H1 (cell line): ENCODE measurements around the gene TMOD4. TPM values are rescaled to one million over a fixed set of nuclear protein-coding genes. Genes with fewer than 3 reads are reported as not detected.

Experiments used
- CTCF ChIA-PET: fragments of 300-600 bp; sonication (Branson Sonifier 250); formaldehyde crosslinking; loops from one replicate; lab custom pipeline; 2021; ENCODE audit not compliant: partially characterized antibody; lab: Charles Lee
- POLR2A ChIA-PET: fragments of 300-600 bp; sonication (Branson Sonifier 250); formaldehyde crosslinking; loops from one replicate; lab custom pipeline; 2021; ENCODE audit warnings: inconsistent platforms; ENCODE audit not compliant: partially characterized antibody; lab: Charles Lee
- DNase-seq, 2 experiments: peaks; one replicate each; pipeline versions ENCODE4 v3.0.0 to v3.0.0-alpha.2; 2010 to 2022; ENCODE audit warnings: low spot score in 2 of 2, low read depth in 1 of 2, mixed read lengths in 1 of 2
- FAIRE-seq: peaks from 2 replicates; lab custom pipeline; 2011; peaks lifted over from hg19 to GRCh38; lab: Jason Lieb, UNC
- H2AFZ ChIP-seq: 2 replicates; pipeline ENCODE4 v1.8.1; 2012; ENCODE audit warnings: low read length, inconsistent platforms
- H2AK5ac ChIP-seq: 2 replicates; pipeline ENCODE4 v1.6.1; 2013; ENCODE audit warnings: low read depth, low read length
- H2BK120ac ChIP-seq: replicated peaks from 2 replicates; pipeline ENCODE3; 2013; ENCODE audit warnings: low read depth, low read length, inconsistent platforms
- H2BK12ac ChIP-seq: 2 replicates; pipeline ENCODE4 v1.6.1; 2013; ENCODE audit warnings: low read depth, low read length
- H2BK15ac ChIP-seq: 2 replicates; pipeline ENCODE4 v1.6.1; 2013; ENCODE audit warnings: low read length
- H2BK20ac ChIP-seq: 2 replicates; pipeline ENCODE4 v1.6.1; 2013; ENCODE audit warnings: low read length
- H2BK5ac ChIP-seq: 2 replicates; pipeline ENCODE4 v1.6.1; 2013; ENCODE audit warnings: low read depth, low read length
- H3K14ac ChIP-seq: 2 replicates; pipeline ENCODE4 v1.6.1; 2013; ENCODE audit warnings: inconsistent platforms; ENCODE audit not compliant: insufficient read length
- H3K18ac ChIP-seq: 2 replicates; pipeline ENCODE4 v1.6.1; 2013; ENCODE audit warnings: low read length; ENCODE audit errors: extremely low read depth
- H3K23ac ChIP-seq: 2 replicates; pipeline ENCODE4 v1.6.1; 2013; ENCODE audit warnings: inconsistent platforms; ENCODE audit not compliant: insufficient read length
- H3K23me2 ChIP-seq: 2 replicates; pipeline ENCODE4 v1.6.1; 2013; ENCODE audit warnings: low read depth, low read length
- H3K27ac ChIP-seq: 2 replicates; pipeline ENCODE4 v1.6.1; 2011; ENCODE audit warnings: low read depth, low read length, inconsistent platforms
- H3K27me3 ChIP-seq, 4 experiments: replicated peaks in 1 of 4; 1 replicate in 1 of 4; 2 replicates in 3 of 4; pipeline versions ENCODE4 v1.6.1 to v1.8.1; 2011 to 2013; ENCODE audit warnings: low read length in 3 of 4, mild to moderate bottlenecking in 3 of 4, inconsistent platforms in 2 of 4, mixed read lengths in 2 of 4, moderate library complexity in 1 of 4; ENCODE audit not compliant: control insufficient read depth in 3 of 4, insufficient read depth in 3 of 4; ENCODE audit errors: extremely low read depth in 1 of 4
- H3K36me3 ChIP-seq, 4 experiments: 2 replicates each; pipeline versions ENCODE4 v1.6.1 to v1.8.1; 2011 to 2013; ENCODE audit warnings: mild to moderate bottlenecking in 4 of 4, low read length in 3 of 4, moderate library complexity in 2 of 4, control low read depth in 1 of 4, inconsistent platforms in 1 of 4; ENCODE audit not compliant: insufficient read depth in 4 of 4, control insufficient read depth in 2 of 4
- H3K4ac ChIP-seq: replicated peaks from 2 replicates; pipeline ENCODE3; 2013; ENCODE audit warnings: low read length, low read depth, mixed read lengths, inconsistent platforms; ENCODE audit not compliant: insufficient read length
- H3K4me1 ChIP-seq, 4 experiments: replicated peaks in 1 of 4; 1 replicate in 1 of 4; 2 replicates in 3 of 4; pipeline versions ENCODE4 v1.6.1 to v1.8.1; 2011 to 2013; ENCODE audit warnings: low read length in 3 of 4, inconsistent platforms in 2 of 4, mixed read lengths in 1 of 4; ENCODE audit not compliant: insufficient read depth in 4 of 4, control insufficient read depth in 3 of 4
- H3K4me2 ChIP-seq, 2 experiments: 2 replicates each; pipeline versions ENCODE4 v1.6.1 to v1.8.1; 2011 to 2013; ENCODE audit warnings: low read depth in 2 of 2, low read length in 2 of 2, control low read depth in 1 of 2, inconsistent platforms in 1 of 2, mild to moderate bottlenecking in 1 of 2; ENCODE audit not compliant: insufficient read depth in 1 of 2
- H3K4me3 ChIP-seq, 4 experiments: fragments of 200-600, 300-600 bp in 1 of 4; sonication (generic), shearing (Covaris generic), sonication (Bioruptor Twin) in 1 of 4; 2 replicates each; pipeline versions ENCODE4 v1.5.1 to v1.8.1; 2011 to 2016; ENCODE audit warnings: low read length in 4 of 4, low read depth in 3 of 4, control low read depth in 2 of 4, inconsistent platforms in 2 of 4, mild to moderate bottlenecking in 2 of 4, mixed read lengths in 1 of 4, moderate library complexity in 1 of 4; ENCODE audit not compliant: insufficient read depth in 2 of 4; ENCODE audit errors: extremely low read depth in 1 of 4
- H3K56ac ChIP-seq: replicated peaks from 2 replicates; pipeline ENCODE3; 2013; ENCODE audit warnings: low read depth, mild to moderate bottlenecking, mixed read lengths, low read length, inconsistent platforms; ENCODE audit not compliant: insufficient read length
- H3K79me1 ChIP-seq: 2 replicates; pipeline ENCODE4 v1.6.1; 2013; ENCODE audit warnings: low read depth, low read length, control low read depth
- H3K79me2 ChIP-seq, 2 experiments: 2 replicates each; pipeline versions ENCODE4 v1.6.1 to v1.8.1; 2012 to 2013; ENCODE audit warnings: low read length in 2 of 2, mild to moderate bottlenecking in 2 of 2, inconsistent platforms in 1 of 2; ENCODE audit not compliant: insufficient read depth in 2 of 2, control insufficient read depth in 1 of 2
- H3K9ac ChIP-seq, 4 experiments: replicated peaks in 1 of 4; 1 replicate in 1 of 4; 2 replicates in 3 of 4; pipeline versions ENCODE4 v1.6.1 to v1.8.1; 2011 to 2013; ENCODE audit warnings: low read depth in 3 of 4, low read length in 3 of 4, control low read depth in 2 of 4, mild to moderate bottlenecking in 2 of 4, moderate library complexity in 2 of 4, inconsistent platforms in 1 of 4; ENCODE audit errors: extremely low read depth in 1 of 4
- H3K9me3 ChIP-seq, 2 experiments: 2 replicates each; pipeline versions ENCODE4 v1.6.1 to v1.8.1; 2012 to 2013; ENCODE audit warnings: mild to moderate bottlenecking in 2 of 2, moderate library complexity in 2 of 2, control low read depth in 1 of 2, inconsistent platforms in 1 of 2, low read depth in 1 of 2, low read length in 1 of 2, mixed read lengths in 1 of 2; ENCODE audit not compliant: insufficient read depth in 2 of 2
- H4K20me1 ChIP-seq, 2 experiments: replicated peaks in 1 of 2; 2 replicates each; pipeline versions ENCODE3 to v1.8.1; 2011 to 2013; ENCODE audit warnings: inconsistent platforms in 2 of 2, low read length in 2 of 2, mild to moderate bottlenecking in 1 of 2; ENCODE audit not compliant: insufficient read depth in 2 of 2, control insufficient read depth in 1 of 2
- H4K5ac ChIP-seq: 2 replicates; pipeline ENCODE4 v1.6.1; 2013; ENCODE audit warnings: low read length, low read depth, mixed read lengths, inconsistent platforms; ENCODE audit not compliant: insufficient read length
- H4K8ac ChIP-seq: 2 replicates; pipeline ENCODE4 v1.8.0; 2013; ENCODE audit warnings: mild to moderate bottlenecking, moderate library complexity, low read length, inconsistent platforms; ENCODE audit not compliant: insufficient read depth; ENCODE audit errors: extremely low read depth
- H4K91ac ChIP-seq: replicated peaks from 2 replicates; pipeline ENCODE3; 2013; ENCODE audit warnings: low read length, mixed read lengths, inconsistent platforms; ENCODE audit not compliant: insufficient read length
- CREB1 ChIP-seq: IDR thresholded peaks from 2 replicates; pipeline ENCODE4 v1.6.1; 2012; ENCODE audit warnings: inconsistent platforms
- MAX ChIP-seq: IDR thresholded peaks from 2 replicates; pipeline ENCODE4 v1.6.1; 2012; ENCODE audit warnings: inconsistent platforms
- WGBS, 2 experiments: shearing (Covaris generic) in 1 of 2; methylation state at CpG; one replicate each; pipeline versions ENCODE4 v1.1.6 to v1.1.7; 2013 to 2015; ENCODE audit warnings: low lambda C conversion rate in 2 of 2, mixed read lengths in 2 of 2, inconsistent platforms in 1 of 2, low coverage in 1 of 2, missing lambda C conversion rate in 1 of 2; ENCODE audit not compliant: insufficient replicate concordance in 2 of 2, insufficient coverage in 1 of 2, insufficient read length in 1 of 2; ENCODE audit errors: extremely low coverage in 1 of 2, missing lambda C conversion rate in 1 of 2; 5-methylcytosine and 5-hydroxymethylcytosine counted together
- polyA plus RNA-seq, 7 experiments: library from polyadenylated mRNA; depleted of rRNA in 3 of 7; stranded (reverse) in 5 of 7; unstranded in 2 of 7; fragments of >200 nt in 5 of 7; fragments of 200-250 nt in 2 of 7; gene quantifications; 1 replicate in 5 of 7; 2 replicates in 1 of 7; 4 replicates in 1 of 7; pipeline versions ENCODE4 v1.2.1 to v1.2.3, GENCODE V29; 2011 to 2013; ENCODE audit warnings: missing spikeins in 2 of 7, mixed read lengths in 2 of 7
- total RNA-seq: library from RNA; stranded (reverse); fragmentation: NEBNext Ultra II Directional; extraction: Animal tissue kit (Norgen Biotek cat#: 25700); gene quantifications from 2 replicates; pipeline ENCODE4 v1.2.1, GENCODE V29; 2021

Gene TMOD4
- total and polyA plus RNA-seq, 2 of the 8 experiments (the other 6 are each of a cell fraction or from before 2014, with no cell fraction given): 0.42 TPM; not detected in 1

- Histone ChIP-seq H2AFZ (no peak overlapping the region), H4K5ac (no peak overlapping the region), H4K20me1 (no peaks in the 10 kb centered on the region), H3K79me1 (no peaks in the 10 kb centered on the region), H3K18ac (no peak overlapping the region), H2BK20ac (no peak overlapping the region), H3K4me1 (no peaks in the 10 kb centered on the region), H2AK5ac (no peak overlapping the region), H3K4me2 (no peak overlapping the region), H3K56ac (no peak overlapping the region), H3K23ac (no peak overlapping the region), H4K8ac (no peak overlapping the region; the same call in 1 of the 2 replicates), H4K91ac (no peak overlapping the region), H2BK12ac (no peak overlapping the region), H2BK15ac (no peak overlapping the region), H3K4me3 (no peak overlapping the region), H3K79me2 (no peaks in the 10 kb centered on the region), H3K27ac (no peak overlapping the region), H2BK120ac (no peak overlapping the region), H3K14ac (no peak overlapping the region), H2BK5ac (no peak overlapping the region; the same call in 1 of the 2 replicates), H3K23me2 (no peaks in the 10 kb centered on the region), H3K36me3 (peaks cover 0 to 18% (median 6%) of the 10 kb centered on the region in 4 experiments; a peak in 4 of 8 replicates), H3K27me3 (no peaks in the 10 kb centered on the region), H3K9ac (no peak overlapping the region), H3K9me3 (no peaks in the 10 kb centered on the region), H3K4ac (no peak overlapping the region)
- 93% methylated on average over 22 of the region's 22 CpGs; no CpG with 5 or more reads in 1 of the 2 experiments for WGBS, 2 experiments
- DNase-seq (no peak), FAIRE-seq (no peak)
- ChIA-PET POLR2A (interaction anchor here (0.9 to 1.6 kb wide), 3 partner anchors 9 to 111 kb away, joined by 3 to 5 read pairs (median 4); partner anchors contain the start of gene C1orf56), CTCF (interaction anchor here (0.5 to 11.8 kb wide), 11 partner anchors 10 to 201 kb away, joined by 3 to 285 read pairs (median 5); partner anchors contain the start of genes C1orf56, GABPB2 and TMOD4)
- TF ChIP-seq MAX (0 out of 2 replicates have a peak, but pooled peaks have one; percentile 30), CREB1 (no peak)
Measured at GRCh38 chr1:151158751-151159251, 17.0 kb downstream of the TMOD4 start.
